Cardiac muscle cell (in vitro differentiated cells and primary cell): Measurements from ENCODE around the gene SYNE2. TPM values are rescaled to one million over a fixed set of nuclear protein-coding genes. Genes with fewer than 3 reads are reported as not detected.

Source experiments
- DNase-seq, 2 donors: peaks; one replicate each; pipeline versions ENCODE4 v3.0.0 to v3.0.0-alpha.2; 2010 to 2017; ENCODE audit warnings: low read depth in 1 of 2, low spot score in 1 of 2
- H3K27ac ChIP-seq: fragments of 200-600 bp; sonication (generic); 2 replicates; pipeline ENCODE4 v1.5.1; 2016
- H3K27me3 ChIP-seq: fragments of 200-600 bp; sonication (generic); 2 replicates; pipeline ENCODE4 v1.6.0; 2016; ENCODE audit warnings: control low read depth
- H3K36me3 ChIP-seq: fragments of 200-600 bp; sonication (generic); 2 replicates; pipeline ENCODE4 v1.5.1; 2016; ENCODE audit warnings: control low read depth
- H3K4me1 ChIP-seq: fragments of 200-600 bp; sonication (generic); 2 replicates; pipeline ENCODE4 v1.8.1; 2017; ENCODE audit warnings: low read depth, mild to moderate bottlenecking, mixed run types
- H3K4me3 ChIP-seq: fragments of 200-600 bp; sonication (generic); 2 replicates; pipeline ENCODE4 v1.5.1; 2016; ENCODE audit warnings: mild to moderate bottlenecking
- H3K9me3 ChIP-seq: fragments of 200-600 bp; sonication (generic); 2 replicates; pipeline ENCODE4 v1.5.1; 2017; ENCODE audit warnings: low read depth, mild to moderate bottlenecking, control low read depth
- CTCF ChIP-seq: IDR thresholded peaks from 2 replicates; pipeline ENCODE4 v1.5.1; 2012; ENCODE audit warnings: low read depth, mild to moderate bottlenecking, low read length
- polyA plus RNA-seq: library from polyadenylated mRNA; unstranded; fragments of >200 nt; fragmentation: Nextera tagmentation; extraction: Ambion mirVana; gene quantifications from 2 replicates; pipeline ENCODE4 v1.2.1, GENCODE V29; 2016
- total RNA-seq: library from RNA; depleted of rRNA; stranded (reverse); fragments of >200 nt; gene quantifications from 2 replicates; pipeline ENCODE4 v1.2.3, GENCODE V29; 2016

SYNE2 gene
- total and polyA plus RNA-seq, 2 experiments from 2014 or later = 36.0 to 95.2 TPM

GRCh38 chr14:64060648-64061096 lies 207.9 kb downstream of the SYNE2 start:
- Histone ChIP-seq H3K27me3 (no peaks in the 10 kb centered on the region), H3K4me3 (no peak overlapping the region), H3K9me3 (no peaks in the 10 kb centered on the region), H3K4me1 (no peaks in the 10 kb centered on the region), H3K36me3 (peaks cover 5% of the 10 kb centered on the region), H3K27ac (no peak overlapping the region)
- peak; percentile 28 to 34 for DNase-seq
- peak; percentile 52 for TF ChIP-seq CTCF

GRCh38 chr14:64061115-64061514 lies 208.3 kb downstream of the SYNE2 start:
- Histone ChIP-seq H3K4me1 (no peaks in the 10 kb centered on the region), H3K4me3 (no peak overlapping the region), H3K9me3 (no peaks in the 10 kb centered on the region), H3K27ac (no peak overlapping the region), H3K36me3 (peaks cover 4% of the 10 kb centered on the region), H3K27me3 (no peaks in the 10 kb centered on the region)
- DNase-seq = no peak
- no peak for TF ChIP-seq CTCF

- TF ChIP-seq CTCF = no peak
- no peak for DNase-seq
- Histone ChIP-seq H3K27ac (no peak overlapping the region), H3K4me1 (no peaks in the 10 kb centered on the region), H3K36me3 (no peaks in the 10 kb centered on the region), H3K9me3 (no peaks in the 10 kb centered on the region), H3K27me3 (no peaks in the 10 kb centered on the region), H3K4me3 (no peak overlapping the region)
These were observed 208.9 kb downstream of the SYNE2 start for GRCh38 chr14:64061706-64062105.

GRCh38 chr14:64062381-64063115 lies 209.7 kb downstream of the SYNE2 start:
- Histone ChIP-seq H3K27me3 (no peaks in the 10 kb centered on the region), H3K4me1 (no peaks in the 10 kb centered on the region), H3K27ac (no peak overlapping the region), H3K36me3 (no peaks in the 10 kb centered on the region), H3K4me3 (no peak overlapping the region), H3K9me3 (no peaks in the 10 kb centered on the region)
- DNase-seq = no peak
- no peak for TF ChIP-seq CTCF

GRCh38 chr14:64064447-64064846 lies 211.6 kb downstream of the SYNE2 start:
- no peaks in the 10 kb centered on the region for H3K9me3 ChIP-seq
- no peaks in the 10 kb centered on the region for H3K36me3 ChIP-seq
- no peaks in the 10 kb centered on the region for H3K4me1 ChIP-seq
- H3K27ac ChIP-seq = no peak overlapping the region
- H3K4me3 ChIP-seq = no peak overlapping the region
- TF ChIP-seq CTCF = no peak
- no peaks in the 10 kb centered on the region for H3K27me3 ChIP-seq
- DNase-seq = no peak
